GM21390 (cell line): ENCODE measurements around the gene SLC5A10.
"Not testable (repeated sequence)": the region's sequence is repeated elsewhere in the genome, so short reads cannot be mapped to it uniquely, and the experiment has no call there.

Source experiments
- ATAC-seq: cut with Tn5 transposase; IDR thresholded peaks from one replicate; pipeline ENCODE4 v1.9.1; 2021; ENCODE audit not compliant: unreplicated experiment

The SLC5A10 gene

DNA sequence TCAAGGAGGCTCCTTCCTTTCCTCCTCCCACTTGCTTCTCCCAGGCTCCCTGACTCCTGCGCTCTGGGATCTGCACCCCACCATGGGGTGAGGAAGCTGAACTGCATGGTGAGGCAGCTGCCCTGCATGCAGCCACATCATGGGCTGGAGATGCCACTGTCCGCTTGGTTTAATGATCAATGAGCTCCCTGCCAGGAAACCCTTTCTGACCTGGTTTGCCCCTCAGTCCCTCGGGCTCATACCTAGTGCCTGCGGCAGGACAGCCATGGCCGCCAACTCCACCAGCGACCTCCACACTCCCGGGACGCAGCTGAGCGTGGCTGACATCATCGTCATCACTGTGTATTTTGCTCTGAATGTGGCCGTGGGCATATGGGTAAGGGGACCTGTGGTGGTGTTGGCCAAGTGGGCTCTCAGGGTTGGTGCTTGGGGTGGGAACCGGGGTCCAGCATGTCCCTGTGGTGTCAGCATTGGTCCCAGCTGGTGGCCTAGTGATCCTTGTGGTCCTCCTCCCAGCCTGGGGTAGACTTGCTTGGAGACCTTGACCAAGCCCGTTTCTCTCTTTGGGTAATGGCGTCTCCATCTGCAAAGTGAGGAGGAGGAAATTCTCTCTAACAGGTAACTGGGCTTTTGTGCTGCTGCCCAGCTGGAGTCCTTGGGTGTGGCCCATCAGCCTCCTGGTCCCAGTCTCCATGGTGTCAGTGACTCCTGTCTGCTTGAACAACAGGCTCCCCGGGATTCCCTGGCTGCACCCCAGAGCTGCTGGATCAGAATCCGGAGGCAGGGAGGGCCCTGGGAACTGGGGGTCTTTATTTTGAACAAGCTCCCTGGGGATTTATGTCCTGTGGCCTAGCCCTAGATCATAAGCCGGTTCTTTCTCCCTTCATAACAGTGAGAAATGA lies at the start of gene SLC5A10:
Gene SLC5A10, plus strand, starts transcription at position 225 of the 902 bp plus-strand sequence. Its CDS starts 41 bp downstream, at position 266.
- ATAC-seq, result no peak

- no peak for ATAC-seq
These were observed 47.5 kb upstream of the SLC5A10 start for GRCh38 chr17:18904482-18904881.

DNA sequence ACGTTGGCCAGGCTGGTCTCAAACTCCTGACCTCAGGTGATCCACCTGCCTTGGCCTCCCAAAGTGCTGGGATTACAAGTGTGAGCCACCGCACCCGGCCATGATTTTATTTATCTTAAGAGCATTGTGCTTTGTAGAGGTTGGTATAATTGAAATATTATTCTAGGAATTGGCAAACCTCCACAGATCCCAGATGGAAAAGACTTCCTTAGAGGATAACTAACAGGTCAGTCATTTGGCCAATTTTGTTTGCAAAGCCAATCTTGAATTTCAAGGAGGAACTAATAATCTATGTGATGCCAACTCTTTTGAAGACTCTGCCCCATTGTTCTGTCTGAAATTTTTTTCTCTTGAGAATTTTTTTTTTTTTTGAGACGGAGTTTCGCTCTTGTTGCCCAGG lies 46.7 kb upstream of the SLC5A10 start:
- ATAC-seq, result no peak

GRCh38 chr17:18910326-18910725 lies 41.6 kb upstream of the SLC5A10 start:
- ATAC-seq, result no peak

DNA sequence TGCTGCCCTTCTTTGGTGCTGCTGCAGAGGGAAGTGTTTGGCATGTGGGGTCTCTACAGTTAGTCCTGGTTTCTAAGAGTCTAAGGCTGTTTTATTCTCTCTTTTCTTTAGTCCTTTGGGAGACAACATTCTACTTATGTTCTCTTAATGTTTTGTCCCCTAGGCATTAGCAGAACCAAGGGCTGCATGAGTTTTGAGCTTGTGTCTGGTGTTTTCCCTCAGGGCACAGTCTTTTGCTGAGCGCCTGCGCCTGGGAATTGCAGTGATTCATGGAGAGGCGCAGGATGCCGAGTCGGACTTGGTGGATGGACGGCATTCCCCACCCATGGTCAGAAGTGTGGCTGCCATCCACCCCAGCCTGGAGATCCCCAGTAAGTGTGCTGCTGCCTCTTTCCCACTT lies 41.1 kb upstream of the SLC5A10 start:
- ATAC-seq, result no peak

- no peak for ATAC-seq
These were observed 35.0 kb upstream of the SLC5A10 start for GRCh38 chr17:18916816-18917500.

- no peak for ATAC-seq
These were observed 34.4 kb upstream of the SLC5A10 start for GRCh38 chr17:18917506-18918032.

- ATAC-seq, result no peak
These were observed 32.0 kb upstream of the SLC5A10 start for GRCh38 chr17:18919963-18920362.

DNA sequence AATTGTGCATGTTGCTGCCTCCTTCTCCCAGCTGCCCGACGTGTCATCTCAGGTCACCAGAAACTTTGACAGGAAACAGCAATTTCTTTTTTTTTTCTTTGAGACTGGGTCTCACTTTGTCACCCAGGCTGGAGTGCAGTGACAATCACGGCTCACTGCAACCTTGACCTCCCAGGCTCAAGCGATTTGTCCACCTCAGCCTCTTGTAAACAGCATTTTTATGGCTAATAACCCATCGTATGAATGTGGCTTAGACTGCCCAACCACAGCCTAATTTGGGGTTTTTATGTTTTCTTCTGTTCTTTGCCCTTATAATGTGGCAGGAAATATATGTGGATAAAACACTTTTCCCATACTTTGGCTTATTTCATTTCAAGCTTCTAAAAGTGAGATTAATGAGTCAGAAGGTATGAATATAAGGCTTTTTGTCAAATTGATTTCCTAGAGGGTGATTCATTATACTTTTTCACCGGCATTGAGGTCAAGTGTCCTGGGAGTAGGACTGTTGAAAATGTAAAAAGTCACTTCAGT lies 31.0 kb upstream of the SLC5A10 start:
- ATAC-seq, result no peak

DNA sequence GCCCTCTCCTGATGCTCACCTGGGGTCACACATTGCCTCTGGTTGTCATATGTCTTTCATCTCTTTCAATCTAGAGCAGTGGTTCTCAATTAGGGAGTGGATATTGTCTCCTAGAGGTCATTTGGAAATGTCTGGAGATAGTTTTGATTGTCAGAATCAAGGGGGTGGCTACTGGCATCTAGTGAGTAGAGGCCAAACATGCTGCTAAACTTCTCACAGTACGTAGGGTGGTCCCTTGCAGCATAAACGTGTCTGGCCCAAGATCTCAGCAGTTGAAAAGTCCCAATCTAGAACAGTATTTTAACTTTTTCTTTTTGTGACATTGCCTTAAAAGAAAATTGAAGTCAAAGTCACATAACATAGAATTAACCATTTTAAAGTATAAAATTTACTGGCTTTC lies 30.5 kb upstream of the SLC5A10 start:
- ATAC-seq, result no peak

- ATAC-seq, result peak; percentile 66
These were observed 30.0 kb upstream of the SLC5A10 start for GRCh38 chr17:18921912-18922451.

DNA sequence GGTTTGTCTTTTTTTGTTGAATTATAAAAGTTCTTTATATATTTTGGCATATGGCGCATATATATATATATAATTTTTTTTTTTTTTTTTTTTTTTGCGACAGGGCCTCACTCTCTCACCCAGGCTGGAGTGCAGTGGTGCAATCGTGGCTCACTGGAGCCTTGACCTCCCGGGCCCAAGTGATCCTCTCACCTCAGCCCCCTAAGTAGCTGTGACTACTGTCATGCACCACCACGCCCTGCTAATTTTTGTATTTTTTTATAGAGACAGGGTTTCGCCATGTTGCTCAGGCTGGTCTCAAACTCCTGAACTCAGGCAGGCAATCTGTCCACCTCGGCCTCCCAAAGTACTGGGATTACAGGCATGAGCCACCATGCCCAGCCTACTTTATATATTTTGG lies 29.4 kb upstream of the SLC5A10 start:
- ATAC-seq, result not testable (repeated sequence)

DNA sequence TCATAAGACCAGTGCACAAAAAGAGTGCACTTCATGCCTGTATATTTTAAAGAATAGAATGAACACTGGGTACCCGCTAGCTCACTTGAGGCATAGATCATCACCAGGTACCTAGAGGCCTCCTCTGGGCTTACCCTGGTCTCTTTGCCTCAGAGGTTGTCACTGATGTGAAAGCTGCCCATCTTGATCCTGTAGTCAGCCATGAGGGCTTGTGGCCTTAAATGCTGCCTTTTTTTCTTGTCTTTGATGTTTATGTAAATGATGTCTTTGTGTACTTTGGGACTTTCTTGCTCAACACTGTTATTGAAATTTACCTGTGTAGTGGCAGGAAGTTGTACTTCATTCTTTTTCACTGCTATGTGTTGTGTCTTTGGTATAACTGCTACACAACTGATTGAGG lies 26.8 kb upstream of the SLC5A10 start:
- no peak for ATAC-seq

GRCh38 chr17:18928628-18929125 lies 23.3 kb upstream of the SLC5A10 start:
- no peak for ATAC-seq

DNA sequence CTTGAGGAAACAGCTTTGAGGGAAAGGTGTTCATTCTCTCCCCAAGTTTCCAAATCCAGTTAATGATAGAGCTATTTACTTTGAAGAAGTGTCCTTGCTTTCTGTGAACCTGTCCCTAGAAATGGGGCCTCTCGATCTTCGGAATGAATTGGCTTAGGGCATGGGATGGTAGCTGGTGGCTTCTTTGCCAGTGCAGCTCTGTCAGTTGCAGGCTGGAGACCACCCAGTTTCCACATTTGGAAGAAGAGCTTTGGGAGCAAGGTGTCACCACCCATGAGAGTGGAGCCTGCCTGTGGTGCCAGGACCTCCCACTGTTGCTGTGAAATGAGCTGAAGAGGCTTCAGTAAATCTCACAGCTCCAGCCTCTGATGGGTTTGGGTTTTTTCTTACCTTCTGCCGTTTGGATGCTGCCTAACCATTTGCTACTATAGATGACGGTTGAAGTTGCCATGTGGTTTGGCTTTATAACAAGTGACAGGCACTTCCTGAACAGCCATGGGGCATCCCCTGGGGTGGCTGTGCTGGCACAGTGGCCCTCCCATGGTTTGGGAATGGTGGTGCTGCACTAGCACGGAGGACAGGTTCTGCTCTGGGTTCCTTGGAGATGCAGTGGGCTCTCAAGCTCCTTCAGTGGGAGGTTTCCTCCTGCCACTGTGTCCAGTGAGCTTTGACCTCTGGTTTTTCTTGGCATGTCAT lies 19.5 kb upstream of the SLC5A10 start:
- no peak for ATAC-seq

- no peak for ATAC-seq
These were observed 18.6 kb upstream of the SLC5A10 start for GRCh38 chr17:18933102-18934058.

DNA sequence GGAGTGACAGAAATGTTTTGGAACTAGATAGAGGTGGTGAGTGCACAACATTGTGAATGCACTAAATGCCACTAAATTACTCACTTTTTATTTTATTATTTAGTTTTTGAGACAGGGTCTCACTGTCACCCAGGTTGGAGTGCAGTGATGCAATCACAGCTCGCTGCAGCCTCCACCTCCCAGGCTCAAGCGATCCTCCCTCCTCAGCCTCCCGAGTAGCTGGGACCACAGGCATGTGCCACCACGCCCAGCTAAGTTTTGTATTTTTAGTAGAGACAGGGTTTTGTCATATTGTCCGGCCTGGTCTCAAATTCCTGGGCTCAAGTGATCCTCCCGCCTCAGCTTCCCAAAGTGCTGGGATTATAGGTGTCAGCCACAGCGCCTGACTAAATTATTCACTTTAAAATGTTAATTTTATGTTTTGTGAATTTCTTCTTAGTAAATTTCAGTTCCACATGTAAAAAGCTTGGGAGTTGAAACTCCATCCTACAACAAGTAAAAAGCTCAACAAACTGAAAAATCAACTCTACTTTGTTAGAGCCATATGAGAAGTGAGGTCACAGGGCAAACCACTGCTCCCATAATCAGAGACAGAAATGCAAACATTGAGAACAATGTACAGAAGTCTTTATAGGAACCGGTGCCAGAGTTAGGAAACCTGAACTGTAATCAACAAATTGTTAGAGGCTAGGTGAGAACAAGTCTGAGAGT lies 13.8 kb upstream of the SLC5A10 start:
- no peak for ATAC-seq

GRCh38 chr17:18938692-18939023 lies 13.3 kb upstream of the SLC5A10 start:
- no peak for ATAC-seq

- no peak for ATAC-seq
These were observed 7.3 kb upstream of the SLC5A10 start for GRCh38 chr17:18944646-18945045.
